Measurements from ENCODE around the gene TMEM135.
A peak's percentile ranks its signal among the peaks of the same experiment; 100 is the strongest.
"Not testable (repeated sequence)": the region's sequence is repeated elsewhere in the genome, so short reads cannot be mapped to it uniquely, and the experiment has no call there.

TMEM135 gene

DNA sequence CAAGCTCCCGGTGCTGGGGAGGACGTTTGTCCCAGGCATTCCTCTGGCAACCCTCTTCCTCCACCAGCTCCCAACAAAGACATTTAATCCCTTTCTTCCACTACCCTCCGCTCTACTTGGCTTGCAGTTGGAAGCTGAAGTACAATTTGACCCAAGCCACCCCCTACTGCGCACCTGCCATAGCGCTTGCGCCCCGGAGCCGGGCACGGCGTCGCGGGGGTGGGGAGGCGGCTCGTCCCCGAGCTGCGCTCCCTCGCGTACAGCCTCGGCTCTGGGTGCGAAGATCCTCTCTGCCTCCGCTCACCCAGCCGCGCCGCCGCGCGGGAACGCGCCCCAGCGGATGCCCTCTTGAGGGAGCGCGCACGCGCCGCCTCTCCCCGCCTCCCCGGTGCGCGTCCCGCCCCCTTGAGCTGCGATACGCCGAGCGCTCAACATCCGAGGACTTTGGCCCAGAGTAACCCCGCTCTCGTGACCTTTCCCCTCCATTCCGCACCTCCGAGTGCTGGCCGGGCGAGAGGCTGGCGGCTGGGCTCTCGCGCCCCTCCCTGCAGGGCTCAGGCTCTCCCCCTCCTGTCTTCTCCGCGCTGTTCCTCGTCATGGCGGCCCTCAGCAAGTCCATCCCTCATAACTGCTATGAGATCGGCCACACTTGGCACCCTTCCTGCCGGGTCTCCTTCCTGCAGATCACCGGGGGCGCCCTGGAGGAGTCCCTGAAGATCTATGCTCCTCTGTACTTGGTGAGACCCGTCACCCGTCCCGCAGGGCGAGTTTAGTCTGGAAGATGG is at the start of gene TMEM135:
Gene TMEM135, plus strand, starts transcription at position 485 of the 785 bp plus-strand sequence. Its CDS starts 112 bp downstream, at position 597.
- Histone ChIP-seq H3K27ac (ENCODE audit: low read depth, low read length) (peak within 1 kb of the TSS; percentile 84), H3K4me3 (ENCODE audit: low read depth in 1 of 2, low read length in 2 of 2) (peak within 1 kb of the TSS; percentile 89 to 97), H3K9me3 (ENCODE audit: low read length) (no peaks in the 10 kb centered on the region), H3K27me3 (ENCODE audit: control insufficient read depth in 1 of 2, insufficient read depth in 2 of 2, low read length in 2 of 2) (no peaks in the 10 kb centered on the region), H3K36me3 (ENCODE audit: insufficient read depth, low read length) (no peaks in the 10 kb centered on the region), H3K4me1 (ENCODE audit: insufficient read depth, low read length) (peaks cover 23% of the 10 kb centered on the region), H3K9ac (ENCODE audit: low read length) (peak within 1 kb of the TSS; percentile 17)

DNA sequence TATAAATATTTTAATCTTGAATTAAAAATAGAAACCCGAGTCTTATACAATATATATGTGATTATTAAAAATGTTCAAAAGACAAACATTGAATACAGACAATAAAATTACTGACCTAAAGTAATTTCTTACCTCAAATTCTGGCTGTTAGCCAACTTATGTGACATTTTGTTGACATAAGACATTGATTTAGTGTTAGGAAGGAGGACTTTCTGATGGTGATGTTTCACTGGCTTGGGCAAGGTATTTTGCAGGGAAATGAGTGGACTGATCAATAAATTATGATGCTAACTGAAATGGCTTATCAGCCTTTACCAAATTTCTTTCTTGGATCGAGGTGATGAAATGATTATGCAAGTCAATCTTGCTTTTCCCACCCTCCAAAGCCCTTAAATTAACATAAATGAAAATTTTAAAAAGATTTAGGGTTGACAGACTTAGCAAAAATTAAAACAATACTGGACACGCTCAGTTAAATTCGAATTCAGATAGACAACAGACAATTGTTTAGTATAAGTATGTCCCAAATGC is 49.3 kb upstream of the TMEM135 start:
- no peak overlapping the region for H3K9ac ChIP-seq (ENCODE audit: low read length)
- no peaks in the 10 kb centered on the region for H3K9me3 ChIP-seq (ENCODE audit: low read length)
- peaks cover 34% of the 10 kb centered on the region for H3K4me1 ChIP-seq (ENCODE audit: insufficient read depth, low read length)
- H3K4me3 ChIP-seq (ENCODE audit: low read depth in 1 of 2, low read length in 2 of 2): no peak overlapping the region
- no peak overlapping the region for H3K27ac ChIP-seq (ENCODE audit: low read depth, low read length)
- no peaks in the 10 kb centered on the region for H3K36me3 ChIP-seq (ENCODE audit: insufficient read depth, low read length)
- H3K27me3 ChIP-seq (ENCODE audit: control insufficient read depth in 1 of 2, insufficient read depth in 2 of 2, low read length in 2 of 2): no peaks in the 10 kb centered on the region

DNA sequence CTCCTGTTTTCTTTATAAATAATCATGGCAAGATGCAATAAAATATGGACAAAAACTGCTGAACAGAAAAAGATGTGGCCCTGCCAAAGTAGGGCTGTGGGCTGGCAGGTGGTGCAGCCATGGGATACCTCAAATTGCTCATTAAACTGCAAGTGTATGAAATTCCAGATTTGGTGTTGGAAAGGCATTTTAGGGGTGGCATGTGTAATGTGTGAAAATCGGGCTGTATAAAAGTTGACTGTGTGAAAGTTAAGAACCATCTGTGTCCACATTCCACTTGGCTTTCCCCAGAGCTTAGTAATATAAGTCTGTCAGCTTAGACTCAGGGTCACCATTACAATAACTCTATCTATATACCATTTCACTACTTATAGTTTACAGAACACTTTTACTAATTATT is 47.7 kb upstream of the TMEM135 start:
- Histone ChIP-seq H3K4me1 (ENCODE audit: insufficient read depth, low read length) (peaks cover 23% of the 10 kb centered on the region), H3K27ac (ENCODE audit: low read depth, low read length) (no peak overlapping the region), H3K27me3 (ENCODE audit: control insufficient read depth in 1 of 2, insufficient read depth in 2 of 2, low read length in 2 of 2) (no peaks in the 10 kb centered on the region), H3K4me3 (ENCODE audit: low read depth in 1 of 2, low read length in 2 of 2) (no peak overlapping the region), H3K9ac (ENCODE audit: low read length) (no peak overlapping the region), H3K9me3 (ENCODE audit: low read length) (no peaks in the 10 kb centered on the region), H3K36me3 (ENCODE audit: insufficient read depth, low read length) (no peaks in the 10 kb centered on the region)

DNA sequence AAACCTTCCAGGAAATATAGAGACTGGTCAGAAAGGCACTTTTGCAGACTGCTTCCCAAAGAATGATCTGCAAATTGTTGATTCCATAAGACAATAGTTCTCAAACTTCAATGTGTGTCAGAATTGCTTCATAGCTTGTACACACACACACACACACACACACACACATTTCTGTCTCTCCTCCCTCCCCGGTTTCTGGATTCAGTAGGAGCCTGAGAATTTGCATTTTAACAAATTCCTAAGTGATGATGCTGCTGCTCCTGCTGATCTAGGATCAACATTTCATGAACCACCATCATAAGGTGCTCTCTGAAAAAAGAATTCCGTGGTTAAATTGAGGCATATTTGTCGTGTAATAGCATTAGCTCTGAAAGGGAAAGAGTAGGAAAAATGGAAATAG is 47.2 kb upstream of the TMEM135 start:
- Histone ChIP-seq H3K27me3 (ENCODE audit: control insufficient read depth in 1 of 2, insufficient read depth in 2 of 2, low read length in 2 of 2) (no peaks in the 10 kb centered on the region), H3K27ac (ENCODE audit: low read depth, low read length) (no peak overlapping the region), H3K4me1 (ENCODE audit: insufficient read depth, low read length) (peaks cover 19% of the 10 kb centered on the region), H3K9me3 (ENCODE audit: low read length) (no peaks in the 10 kb centered on the region), H3K4me3 (ENCODE audit: low read depth in 1 of 2, low read length in 2 of 2) (no peak overlapping the region), H3K36me3 (ENCODE audit: insufficient read depth, low read length) (no peaks in the 10 kb centered on the region), H3K9ac (ENCODE audit: low read length) (no peak overlapping the region)

DNA sequence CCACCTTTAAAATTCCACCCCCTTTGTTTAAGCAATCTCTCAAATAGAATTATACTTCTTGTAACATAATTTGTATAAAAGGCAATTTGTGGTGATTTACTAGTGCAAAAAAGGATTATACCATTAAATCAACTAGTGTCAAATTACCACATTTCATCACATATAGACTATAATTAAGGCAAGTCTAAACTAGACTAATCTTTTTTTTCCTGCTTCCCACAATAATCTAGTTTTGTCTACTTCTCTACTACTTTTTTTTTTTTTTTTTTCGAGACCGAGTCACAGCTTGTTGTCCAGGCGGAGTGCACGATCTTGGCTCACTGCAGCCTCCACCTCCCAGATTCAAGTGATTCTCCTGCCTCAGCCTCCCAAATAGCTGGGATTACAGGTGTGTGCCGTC is 46.4 kb upstream of the TMEM135 start:
- Histone ChIP-seq H3K27me3 (ENCODE audit: control insufficient read depth in 1 of 2, insufficient read depth in 2 of 2, low read length in 2 of 2) (no peaks in the 10 kb centered on the region), H3K27ac (ENCODE audit: low read depth, low read length) (no peak overlapping the region), H3K4me3 (ENCODE audit: low read depth in 1 of 2, low read length in 2 of 2) (no peak overlapping the region), H3K36me3 (ENCODE audit: insufficient read depth, low read length) (no peaks in the 10 kb centered on the region), H3K4me1 (ENCODE audit: insufficient read depth, low read length) (peaks cover 18% of the 10 kb centered on the region), H3K9me3 (ENCODE audit: low read length) (no peaks in the 10 kb centered on the region), H3K9ac (ENCODE audit: low read length) (no peak overlapping the region)

DNA sequence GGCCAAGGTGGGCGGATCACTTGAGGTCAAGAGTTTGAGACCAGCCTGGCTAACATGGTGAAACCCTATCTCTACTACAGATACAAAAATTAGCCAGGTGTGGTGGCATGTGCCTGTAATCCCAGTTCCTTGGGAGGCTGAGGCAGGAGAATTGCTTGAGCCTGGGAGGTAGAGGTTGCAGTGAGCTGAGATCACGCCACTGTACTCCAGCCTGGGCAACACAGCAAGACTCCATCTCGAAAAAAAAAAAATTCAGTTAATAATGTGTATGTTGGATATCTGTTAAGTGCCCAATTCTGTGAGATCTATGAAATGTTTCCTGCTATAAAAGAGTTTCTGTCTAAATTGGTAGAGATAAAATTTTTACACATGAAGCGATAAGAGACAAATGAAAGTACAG is 45.4 kb upstream of the TMEM135 start:
- not testable (repeated sequence) for H3K27ac ChIP-seq (ENCODE audit: low read depth, low read length); H3K9ac ChIP-seq (ENCODE audit: low read length); H3K9me3 ChIP-seq (ENCODE audit: low read length)

DNA sequence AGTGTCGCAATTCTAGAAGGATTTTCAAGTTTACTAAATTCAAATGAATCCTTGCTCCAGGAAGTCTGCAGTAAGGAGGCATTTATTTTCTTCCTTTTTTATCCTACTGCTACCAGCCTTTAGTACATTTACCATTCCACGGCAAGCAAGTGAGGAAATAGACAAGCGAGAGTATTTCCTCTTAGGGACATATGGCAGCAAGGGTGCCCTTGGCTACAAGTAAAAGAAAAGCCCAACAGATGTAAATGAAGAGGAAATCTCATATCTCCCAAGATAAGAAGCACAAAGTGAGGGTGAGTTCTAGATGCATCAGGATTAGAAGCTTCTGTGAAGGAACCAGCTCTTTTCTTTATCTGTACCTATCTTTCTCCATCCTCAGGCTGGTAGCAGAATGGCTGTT is 44.7 kb upstream of the TMEM135 start:
- no peak overlapping the region for H3K4me3 ChIP-seq (ENCODE audit: low read depth in 1 of 2, low read length in 2 of 2)
- H3K27me3 ChIP-seq (ENCODE audit: control insufficient read depth in 1 of 2, insufficient read depth in 2 of 2, low read length in 2 of 2): no peaks in the 10 kb centered on the region
- H3K27ac ChIP-seq (ENCODE audit: low read depth, low read length): no peak overlapping the region
- no peaks in the 10 kb centered on the region for H3K36me3 ChIP-seq (ENCODE audit: insufficient read depth, low read length)
- no peak overlapping the region for H3K9ac ChIP-seq (ENCODE audit: low read length)
- H3K4me1 ChIP-seq (ENCODE audit: insufficient read depth, low read length): peaks cover 18% of the 10 kb centered on the region
- no peaks in the 10 kb centered on the region for H3K9me3 ChIP-seq (ENCODE audit: low read length)

More for the DNA sequence above, 45.4 kb upstream of the TMEM135 start:
- H3K27me3 ChIP-seq (ENCODE audit: control insufficient read depth in 1 of 2, insufficient read depth in 2 of 2, low read length in 2 of 2); H3K36me3 ChIP-seq (ENCODE audit: insufficient read depth, low read length); H3K4me3 ChIP-seq (ENCODE audit: low read depth in 1 of 2, low read length in 2 of 2): not testable (repeated sequence)
- peaks cover 18% of the 10 kb centered on the region for H3K4me1 ChIP-seq (ENCODE audit: insufficient read depth, low read length)

DNA sequence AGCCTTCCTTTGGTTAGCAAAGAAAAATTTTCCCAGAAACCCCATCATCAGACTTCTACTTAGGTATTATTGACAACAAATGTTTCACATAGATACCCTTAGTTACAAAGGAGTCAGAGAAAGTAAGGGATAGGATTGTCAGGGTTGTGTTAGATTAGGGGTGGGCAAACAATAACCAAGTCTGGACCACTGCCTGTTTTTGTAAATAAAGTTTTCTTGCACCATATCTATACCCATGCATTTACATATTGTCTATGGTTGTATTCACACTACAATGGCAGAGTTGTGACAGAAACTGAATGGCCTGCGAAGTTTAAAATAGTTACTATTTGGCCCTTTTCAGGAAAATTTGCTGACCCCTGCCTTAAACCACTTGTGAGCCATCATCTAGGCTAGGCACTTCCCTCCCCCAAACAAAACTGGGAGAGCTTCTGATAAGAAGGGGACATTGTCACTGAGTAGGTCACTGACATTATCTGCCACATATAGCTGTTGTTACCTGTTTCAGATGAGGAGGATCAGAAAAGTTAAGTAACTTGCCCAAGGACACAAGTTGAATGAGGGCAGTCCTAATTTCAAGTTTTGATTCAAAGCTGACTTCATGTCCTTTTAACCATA is 40.7 kb upstream of the TMEM135 start:
- Histone ChIP-seq H3K27me3 (ENCODE audit: control insufficient read depth in 1 of 2, insufficient read depth in 2 of 2, low read length in 2 of 2) (no peaks in the 10 kb centered on the region), H3K9ac (ENCODE audit: low read length) (no peak overlapping the region), H3K36me3 (ENCODE audit: insufficient read depth, low read length) (no peaks in the 10 kb centered on the region), H3K9me3 (ENCODE audit: low read length) (no peaks in the 10 kb centered on the region), H3K27ac (ENCODE audit: low read depth, low read length) (no peak overlapping the region), H3K4me1 (ENCODE audit: insufficient read depth, low read length) (peaks cover 4% of the 10 kb centered on the region), H3K4me3 (ENCODE audit: low read depth in 1 of 2, low read length in 2 of 2) (no peak overlapping the region)

DNA sequence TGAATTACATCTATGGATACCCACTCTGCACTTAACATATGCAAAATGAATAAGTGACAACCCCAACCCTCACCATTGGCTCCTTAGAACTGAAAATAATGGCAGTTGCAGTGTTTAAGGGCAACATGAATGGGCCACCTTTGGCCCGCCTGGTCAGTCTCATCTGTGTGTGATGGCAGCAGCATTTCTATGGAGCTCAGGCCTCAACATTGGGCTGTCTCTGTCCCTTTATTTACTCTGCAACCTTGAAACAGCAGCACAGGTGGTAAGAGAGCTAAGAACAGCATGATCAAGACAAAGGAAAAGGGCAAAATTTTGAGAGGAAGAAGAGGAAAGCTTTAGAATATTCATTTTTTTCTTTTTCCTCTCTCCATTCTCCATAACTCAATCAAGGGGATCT is 38.3 kb upstream of the TMEM135 start:
- H3K27ac ChIP-seq (ENCODE audit: low read depth, low read length): no peak overlapping the region
- no peak overlapping the region for H3K4me3 ChIP-seq (ENCODE audit: low read depth in 1 of 2, low read length in 2 of 2)
- no peaks in the 10 kb centered on the region for H3K36me3 ChIP-seq (ENCODE audit: insufficient read depth, low read length)
- no peaks in the 10 kb centered on the region for H3K27me3 ChIP-seq (ENCODE audit: control insufficient read depth in 1 of 2, insufficient read depth in 2 of 2, low read length in 2 of 2)
- no peaks in the 10 kb centered on the region for H3K9me3 ChIP-seq (ENCODE audit: low read length)
- H3K9ac ChIP-seq (ENCODE audit: low read length): no peak overlapping the region
- no peaks in the 10 kb centered on the region for H3K4me1 ChIP-seq (ENCODE audit: insufficient read depth, low read length)

DNA sequence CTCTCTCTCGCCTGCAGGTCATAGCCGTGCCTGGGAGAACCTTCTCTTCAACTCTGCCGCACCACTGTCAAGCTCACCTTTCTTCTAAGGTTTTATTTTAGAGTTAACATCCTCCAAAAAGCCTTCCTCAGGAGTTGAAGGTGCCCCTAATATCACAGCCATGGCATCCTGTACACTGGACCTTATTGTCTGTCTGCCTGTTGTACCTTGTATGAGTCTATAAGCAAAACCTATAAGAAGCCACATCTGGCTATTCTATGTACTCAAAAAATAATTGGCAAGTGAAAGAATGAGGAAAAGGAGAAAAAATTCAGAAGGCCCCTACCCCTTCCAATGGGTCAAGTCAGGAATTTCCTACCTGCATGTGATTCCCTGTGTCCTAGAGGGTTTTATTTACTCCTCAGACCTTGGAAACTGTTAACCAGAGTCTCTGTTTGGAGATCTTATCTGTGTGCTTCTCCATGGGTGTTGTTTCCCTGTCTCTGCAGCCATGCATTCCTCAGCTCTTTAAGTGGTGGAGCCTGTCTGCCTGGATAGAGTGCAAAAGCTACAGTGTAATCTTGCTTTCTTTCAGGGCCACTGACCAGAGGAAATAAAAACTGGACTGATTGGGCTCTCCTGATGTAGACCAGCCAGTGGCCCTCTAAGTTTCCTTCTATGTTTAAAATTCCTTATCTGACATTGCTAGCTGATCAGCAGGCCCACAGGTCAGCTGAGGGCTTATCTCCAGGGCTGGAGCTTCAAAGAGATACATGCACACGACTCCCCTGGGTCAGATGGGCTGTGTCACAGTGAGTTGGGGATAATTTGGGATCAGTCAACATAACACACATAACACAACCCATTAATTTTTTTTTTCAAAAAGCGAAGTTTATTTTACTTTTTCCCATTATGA is 37.6 kb upstream of the TMEM135 start:
- Histone ChIP-seq H3K27ac (ENCODE audit: low read depth, low read length) (no peak overlapping the region), H3K36me3 (ENCODE audit: insufficient read depth, low read length) (no peaks in the 10 kb centered on the region), H3K27me3 (ENCODE audit: control insufficient read depth in 1 of 2, insufficient read depth in 2 of 2, low read length in 2 of 2) (no peaks in the 10 kb centered on the region), H3K9ac (ENCODE audit: low read length) (no peak overlapping the region), H3K4me3 (ENCODE audit: low read depth in 1 of 2, low read length in 2 of 2) (no peak overlapping the region), H3K9me3 (ENCODE audit: low read length) (no peaks in the 10 kb centered on the region), H3K4me1 (ENCODE audit: insufficient read depth, low read length) (no peaks in the 10 kb centered on the region)

DNA sequence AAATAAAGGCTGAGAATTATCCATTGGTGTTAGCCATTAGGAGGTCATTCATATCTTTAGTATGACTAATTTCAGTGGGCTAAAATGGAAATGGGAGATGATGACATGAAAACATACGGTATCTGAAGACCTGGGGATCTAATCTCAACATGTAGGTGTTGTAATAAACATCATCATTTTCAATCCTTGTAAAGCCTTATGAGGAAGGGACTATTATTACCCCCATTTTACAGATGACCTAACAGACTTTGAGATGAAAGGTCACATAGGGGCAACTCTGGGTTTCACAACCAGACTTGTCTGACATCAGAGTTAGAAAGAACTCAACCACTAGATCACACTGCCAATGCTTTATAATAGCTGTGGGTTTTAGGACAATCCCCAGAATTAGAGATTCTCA is 34.8 kb upstream of the TMEM135 start:
- H3K9ac ChIP-seq (ENCODE audit: low read length): no peak overlapping the region
- no peaks in the 10 kb centered on the region for H3K9me3 ChIP-seq (ENCODE audit: low read length)
- no peak overlapping the region for H3K4me3 ChIP-seq (ENCODE audit: low read depth in 1 of 2, low read length in 2 of 2)
- H3K4me1 ChIP-seq (ENCODE audit: insufficient read depth, low read length): no peaks in the 10 kb centered on the region
- H3K27me3 ChIP-seq (ENCODE audit: control insufficient read depth in 1 of 2, insufficient read depth in 2 of 2, low read length in 2 of 2): no peaks in the 10 kb centered on the region
- no peaks in the 10 kb centered on the region for H3K36me3 ChIP-seq (ENCODE audit: insufficient read depth, low read length)
- H3K27ac ChIP-seq (ENCODE audit: low read depth, low read length): no peak overlapping the region
